HPDE6-E6E7 (cell line): ENCODE measurements around the gene BMPR1B.
A peak's percentile ranks its signal among the peaks of the same experiment; 100 is the strongest.

ENCODE experiments used
- DNase-seq: peaks from one replicate; pipeline ENCODE4 v3.0.0; 2011; ENCODE audit warnings: missing footprints; ENCODE audit errors: extremely low spot score

The BMPR1B gene

GRCh38 chr4:94757192-94758140 lies at the start of gene BMPR1B:
TSS of gene BMPR1B (plus strand) at chr4:94757955. CDS start at chr4:95104425, 346,470 bp downstream.
- DNase-seq, result peak; percentile 26

DNA sequence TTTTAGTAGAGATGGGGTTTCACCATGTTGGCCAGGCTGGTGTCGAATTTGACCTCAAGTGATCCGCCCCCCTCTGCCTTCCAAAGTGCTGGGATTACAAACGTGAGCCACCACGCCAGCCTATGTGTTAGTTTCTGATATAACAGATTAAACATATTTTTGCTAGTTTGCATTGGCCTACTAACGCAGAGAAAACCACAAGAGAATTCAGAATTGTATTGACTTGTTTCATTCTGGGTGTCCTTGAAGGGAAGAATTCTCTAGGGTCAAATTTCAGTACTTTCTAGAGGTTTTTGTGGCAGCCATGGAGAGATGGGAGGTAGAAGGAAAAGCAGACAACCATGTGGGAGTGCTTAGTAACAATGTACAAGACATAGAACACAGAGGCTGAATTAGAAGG lies 46.1 kb upstream of the BMPR1B start:
- no peak for DNase-seq

DNA sequence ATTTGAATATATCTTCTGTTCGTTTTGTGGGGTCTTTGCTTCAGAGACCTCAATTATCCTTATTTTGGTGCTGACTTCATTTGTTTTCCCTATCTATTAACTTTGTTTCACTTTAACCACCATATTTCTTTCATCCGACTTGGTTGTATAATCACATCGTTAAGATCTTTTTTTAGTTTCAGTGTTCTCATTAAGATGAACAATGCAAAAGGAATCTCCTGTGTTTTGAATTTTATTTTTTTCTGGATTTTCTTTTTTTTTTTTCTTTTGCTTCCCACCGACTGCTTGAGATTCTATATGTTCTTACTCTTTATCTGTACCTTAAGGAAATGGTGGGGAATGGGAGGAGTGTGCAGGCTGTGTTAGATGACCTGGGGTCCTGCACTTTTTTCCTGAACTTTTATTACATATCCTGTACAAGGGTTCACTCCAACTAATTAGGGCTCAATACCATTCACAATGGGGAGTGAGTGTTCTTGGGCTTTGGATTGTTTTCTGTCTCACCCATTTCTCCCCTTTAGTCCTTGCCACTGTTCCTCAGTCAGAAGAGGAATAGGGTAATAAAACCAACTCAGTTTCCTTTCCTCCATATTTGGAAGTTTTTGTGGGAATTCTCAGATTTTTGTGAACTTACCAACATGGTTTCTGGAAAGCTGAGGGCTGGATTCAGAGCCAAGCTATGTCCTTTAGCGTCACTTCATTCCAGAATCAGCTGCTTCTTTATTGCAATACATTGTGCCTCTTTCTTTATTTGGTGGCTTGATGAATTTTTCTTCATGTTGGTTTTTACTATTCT lies 43.2 kb upstream of the BMPR1B start:
- DNase-seq, result no peak

DNA sequence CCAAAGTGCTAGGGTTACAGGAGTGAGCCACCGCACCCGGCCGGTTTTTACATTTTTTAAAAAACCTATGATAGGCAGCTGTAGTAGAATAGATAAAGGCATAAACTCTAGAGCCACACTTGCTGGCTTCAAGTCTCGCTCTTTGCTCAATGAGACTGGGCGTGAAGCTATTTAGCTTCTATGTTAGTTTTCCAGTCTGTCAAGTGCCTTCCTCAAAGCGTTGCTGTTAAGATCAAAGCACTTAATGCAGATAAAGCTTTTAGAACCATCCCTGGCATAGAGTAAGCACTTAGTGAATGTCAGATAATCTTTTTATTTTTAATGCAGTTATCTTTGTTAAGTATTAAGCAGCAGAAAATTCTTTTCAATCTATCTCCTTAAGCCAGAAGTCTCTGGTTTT lies 42.0 kb upstream of the BMPR1B start:
- DNase-seq, result no peak

DNA sequence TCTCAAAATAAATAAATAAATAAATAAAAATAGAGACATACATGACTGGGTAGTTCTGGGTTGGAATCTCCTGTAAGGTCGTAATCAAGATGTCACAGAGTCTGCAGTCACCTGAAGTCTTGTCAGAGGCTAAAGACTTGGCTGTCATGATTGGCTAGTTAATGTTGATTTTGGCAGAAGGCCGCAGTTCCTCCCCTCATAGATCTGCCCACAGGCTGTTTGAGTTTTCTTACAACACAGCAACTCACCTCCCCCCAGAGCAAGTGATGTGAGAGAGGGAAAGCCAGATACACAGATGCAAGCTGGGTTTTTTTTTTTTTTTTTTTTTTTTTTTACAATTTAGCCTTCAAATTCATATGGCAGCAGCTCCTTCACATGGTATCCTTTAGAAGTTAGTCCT lies 36.4 kb upstream of the BMPR1B start:
- no peak for DNase-seq

DNA sequence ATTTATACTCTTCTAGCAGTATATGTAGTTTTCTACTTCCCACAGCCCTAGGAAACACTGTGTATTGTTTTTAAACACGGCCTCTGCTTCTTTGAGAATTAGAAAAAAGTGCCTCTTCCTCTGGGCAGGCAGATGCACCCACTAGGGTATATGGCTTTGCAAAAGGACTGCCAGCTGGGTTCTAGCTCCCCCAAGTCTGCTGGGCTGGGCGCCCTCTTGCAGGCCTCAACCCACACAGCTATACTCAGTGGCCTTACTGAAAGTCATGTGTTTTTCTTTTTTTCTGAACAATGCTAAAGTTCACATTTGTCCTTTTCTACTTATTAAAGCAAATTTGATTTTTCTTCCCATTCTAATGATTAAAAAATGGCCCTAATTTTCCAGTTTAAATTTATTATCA lies 35.5 kb upstream of the BMPR1B start:
- no peak for DNase-seq

DNA sequence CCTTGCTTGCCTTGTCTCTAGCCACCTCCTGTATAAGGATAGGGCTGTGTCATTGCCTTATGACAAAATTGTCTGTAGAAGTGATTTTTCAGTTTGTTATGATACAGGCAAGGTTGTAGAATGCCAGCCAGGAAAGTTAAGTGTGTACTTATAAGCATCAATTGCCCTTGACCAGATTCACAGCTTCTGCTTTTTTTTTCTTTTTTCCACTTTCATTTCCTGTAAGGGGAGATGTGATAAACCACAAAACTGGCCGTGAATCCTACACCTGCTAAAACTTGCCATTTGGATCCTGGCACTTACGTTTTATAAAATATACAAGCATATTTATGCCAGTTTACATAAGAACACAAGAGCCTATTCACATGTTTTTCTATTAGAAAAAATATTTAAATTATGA lies 35.0 kb upstream of the BMPR1B start:
- DNase-seq, result no peak

DNA sequence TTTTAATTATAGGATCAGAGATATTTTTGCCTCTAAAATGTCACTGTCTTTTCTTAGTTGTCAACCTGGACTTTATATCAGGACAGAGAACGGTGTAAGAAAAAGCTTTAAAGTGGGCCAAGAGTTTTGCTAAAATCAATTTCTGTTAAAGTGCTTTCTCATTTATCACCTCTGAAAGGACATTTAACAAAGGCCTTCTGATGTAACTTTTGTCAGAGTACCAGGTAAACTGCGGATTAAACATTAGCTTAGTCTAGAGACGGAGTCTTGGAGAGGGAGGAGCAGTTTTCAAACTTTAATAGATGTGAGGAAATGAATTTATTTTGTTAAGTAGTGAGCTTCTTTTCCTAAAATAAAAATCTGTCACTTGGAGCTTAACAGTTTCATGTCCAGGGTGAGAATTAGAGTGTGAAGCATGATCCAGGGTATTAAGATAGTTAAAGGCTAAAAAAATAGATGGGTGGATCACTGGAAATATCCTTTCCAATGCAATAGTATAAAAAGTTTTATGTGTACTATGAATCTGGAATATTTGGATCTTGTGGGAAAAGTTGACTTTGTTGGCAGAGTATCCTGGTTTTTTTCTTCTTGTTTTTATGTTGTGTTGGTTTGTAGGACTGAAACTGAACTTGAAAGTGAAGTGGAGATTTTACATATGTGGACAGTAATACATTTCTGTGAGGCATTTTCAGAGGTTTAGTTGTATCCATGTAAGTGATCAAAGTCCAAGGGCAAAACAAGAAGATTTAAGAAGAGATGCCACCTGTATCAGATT lies 33.6 kb upstream of the BMPR1B start:
- no peak for DNase-seq

DNA sequence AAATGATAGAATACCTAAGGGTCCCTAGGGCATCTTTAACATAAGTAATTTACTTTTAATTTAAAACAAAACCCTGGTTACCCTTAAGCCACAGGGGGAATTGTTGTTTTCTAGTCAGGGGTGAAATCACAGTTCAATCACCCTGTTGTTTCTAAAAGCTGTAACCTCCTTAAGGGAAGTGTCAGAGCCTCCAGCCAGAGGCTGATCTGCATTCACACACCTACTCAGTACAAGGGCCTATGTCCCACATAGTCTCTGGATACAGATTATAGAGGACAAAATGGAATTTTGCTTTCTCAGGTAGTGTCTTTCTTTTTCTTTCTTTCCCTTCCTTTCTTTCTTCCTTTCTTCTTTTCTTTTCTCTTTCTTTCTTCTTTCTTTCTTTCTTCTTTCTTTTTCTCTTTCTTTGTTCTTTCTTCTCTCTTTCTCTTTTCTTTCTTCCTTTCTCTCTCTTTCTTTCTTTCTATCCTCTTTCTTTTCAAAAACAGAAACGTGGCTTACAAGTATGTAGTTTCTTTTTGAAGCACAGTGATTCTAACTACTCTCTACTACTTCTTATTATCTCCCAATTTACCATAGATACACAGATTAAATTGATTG lies 31.1 kb upstream of the BMPR1B start:
- DNase-seq, result no peak

DNA sequence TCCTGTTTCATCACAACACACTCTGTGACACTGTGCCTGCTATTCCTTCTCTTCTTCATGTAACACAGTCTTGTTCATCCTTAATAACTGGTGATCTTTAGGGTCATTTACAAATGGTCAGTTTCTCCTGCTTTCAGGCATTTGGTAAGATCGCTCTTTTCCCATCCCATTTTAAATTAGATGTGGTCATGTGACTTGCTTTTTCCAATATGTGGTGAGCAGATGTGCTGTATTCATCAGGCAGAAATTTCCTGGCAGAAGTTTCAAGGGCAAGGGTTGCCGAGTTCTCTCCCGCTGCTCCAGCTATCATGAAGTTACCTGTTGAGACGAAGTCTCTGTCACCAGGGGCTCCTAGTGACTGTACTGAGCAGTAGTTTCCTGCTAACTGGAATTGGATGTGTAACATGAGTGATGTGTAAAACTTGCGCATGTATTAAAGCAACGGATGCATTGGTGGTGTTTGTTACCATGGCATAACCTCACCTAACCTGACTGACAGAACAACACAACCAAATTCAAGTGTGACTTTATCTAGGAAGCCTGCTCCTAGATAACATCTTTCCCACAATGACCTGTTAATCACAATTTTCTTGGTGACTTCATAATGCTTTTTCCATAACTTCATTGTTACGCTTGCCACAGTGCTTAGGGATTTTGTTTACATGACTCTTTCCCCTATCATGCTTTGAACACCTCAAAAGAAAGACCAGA lies 29.5 kb upstream of the BMPR1B start:
- no peak for DNase-seq

DNA sequence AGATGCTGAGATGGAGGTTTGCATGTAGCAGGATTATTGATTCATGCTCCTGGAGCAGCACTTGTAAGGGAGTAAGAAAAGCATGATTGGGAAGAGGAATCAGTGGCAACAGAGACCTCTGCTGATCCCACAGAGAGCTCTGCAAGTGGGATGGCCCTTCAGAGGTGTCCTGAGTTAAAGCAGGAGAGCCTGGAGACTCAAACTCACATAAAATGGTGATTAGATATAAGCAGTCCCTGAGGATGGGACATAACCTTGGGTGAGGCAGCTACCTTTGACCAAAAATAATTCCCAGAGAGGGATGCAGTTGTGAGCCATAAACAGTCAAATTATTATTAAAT lies 25.4 kb upstream of the BMPR1B start:
- no peak for DNase-seq

GRCh38 chr4:94739741-94740140 lies 18.0 kb upstream of the BMPR1B start:
- DNase-seq, result no peak

DNA sequence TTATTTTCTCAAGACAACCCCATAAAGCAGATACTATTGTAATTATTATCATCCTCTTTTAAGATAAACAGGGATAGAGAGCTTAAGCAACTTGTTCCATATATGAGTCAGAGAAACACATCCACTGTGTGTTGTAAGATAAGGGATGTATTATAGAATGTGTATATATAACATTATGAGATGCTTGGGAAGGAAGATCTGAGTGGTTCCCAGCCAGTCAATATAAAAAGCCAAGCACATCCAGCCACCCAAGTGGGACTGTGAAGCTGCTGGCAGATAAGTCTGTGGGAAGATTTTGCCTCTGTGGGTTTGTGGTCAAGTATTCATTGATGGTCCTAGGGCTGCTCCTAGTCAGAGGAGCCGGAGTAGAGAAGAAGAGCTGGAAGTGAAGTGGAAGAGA lies 16.5 kb upstream of the BMPR1B start:
- DNase-seq, result no peak

DNA sequence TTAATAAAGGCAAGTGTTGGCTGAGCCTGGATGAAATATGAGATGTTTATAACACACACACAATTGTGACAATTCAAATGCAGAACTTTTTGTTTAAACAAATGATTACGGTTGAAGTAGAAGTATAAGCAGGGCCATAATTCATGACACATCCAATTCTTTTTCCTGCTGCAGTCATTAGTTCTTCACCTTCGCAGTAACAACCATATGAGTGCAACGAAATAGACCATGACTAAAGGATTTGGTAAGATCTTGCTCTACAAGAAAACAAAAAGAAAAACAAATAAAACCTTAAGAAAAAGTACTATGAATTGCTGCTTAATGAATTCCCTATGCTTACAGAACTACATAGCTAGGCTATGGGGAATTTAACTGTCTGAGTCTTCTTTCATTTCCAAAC lies 13.9 kb upstream of the BMPR1B start:
- DNase-seq, result no peak

DNA sequence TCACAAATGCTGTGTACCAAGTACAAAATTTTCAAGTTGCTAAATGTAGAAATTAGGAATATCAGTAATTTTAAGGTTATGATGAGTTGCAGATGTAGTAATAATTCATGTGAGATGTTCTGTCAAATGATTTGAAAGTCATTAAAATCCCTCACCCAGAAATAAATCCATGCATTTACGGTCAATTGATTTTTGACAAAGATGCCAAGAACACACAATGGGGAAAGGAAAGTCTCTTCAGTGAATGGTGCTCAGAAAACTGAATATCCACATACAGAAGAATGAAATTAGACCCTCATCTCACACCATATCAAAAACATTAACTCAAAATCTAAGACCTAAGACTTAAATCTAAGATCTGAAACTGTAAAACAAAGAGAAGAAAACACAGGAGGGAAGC lies 12.9 kb upstream of the BMPR1B start:
- DNase-seq, result no peak

GRCh38 chr4:94746746-94747145 lies 11.0 kb upstream of the BMPR1B start:
- no peak for DNase-seq

GRCh38 chr4:94758141-94758699 lies 465 bp downstream of the BMPR1B start:
- peak; percentile 29 for DNase-seq

GRCh38 chr4:94758700-94759399 lies 1.1 kb downstream of the BMPR1B start:
- DNase-seq, result no peak

- DNase-seq, result no peak
Observed at GRCh38 chr4:94759767-94760211, 2.0 kb downstream of the BMPR1B start.

DNA sequence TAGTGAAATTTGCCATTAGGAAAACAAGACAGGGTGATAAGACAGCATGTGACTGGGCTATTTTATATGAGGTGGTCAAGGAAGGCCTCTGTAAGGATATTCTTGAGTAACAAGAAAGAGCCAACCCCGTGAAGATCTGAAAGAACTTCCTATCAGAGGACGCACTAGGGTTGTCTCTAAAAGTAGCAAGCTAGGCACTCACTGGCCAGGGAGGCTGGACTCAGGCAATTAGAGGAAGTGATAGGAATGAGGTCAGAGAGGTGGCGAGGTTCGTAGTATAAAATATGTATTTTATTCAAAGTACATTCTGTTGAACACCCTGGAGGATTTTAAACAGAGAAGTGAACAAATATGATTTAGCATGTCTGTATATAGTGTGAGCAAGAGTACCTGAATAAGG lies 4.6 kb downstream of the BMPR1B start:
- DNase-seq, result no peak
